LoVo (cell line): Measurements from ENCODE around the gene PTPN11.
"Not testable (repeated sequence)": the region's sequence is repeated elsewhere in the genome, so short reads cannot be mapped to it uniquely, and the experiment has no call there.

ENCODE experiments used
- DNase-seq: peaks from one replicate; pipeline ENCODE4 v3.0.0-alpha.2; 2016; ENCODE audit warnings: low spot score

PTPN11 gene

DNA sequence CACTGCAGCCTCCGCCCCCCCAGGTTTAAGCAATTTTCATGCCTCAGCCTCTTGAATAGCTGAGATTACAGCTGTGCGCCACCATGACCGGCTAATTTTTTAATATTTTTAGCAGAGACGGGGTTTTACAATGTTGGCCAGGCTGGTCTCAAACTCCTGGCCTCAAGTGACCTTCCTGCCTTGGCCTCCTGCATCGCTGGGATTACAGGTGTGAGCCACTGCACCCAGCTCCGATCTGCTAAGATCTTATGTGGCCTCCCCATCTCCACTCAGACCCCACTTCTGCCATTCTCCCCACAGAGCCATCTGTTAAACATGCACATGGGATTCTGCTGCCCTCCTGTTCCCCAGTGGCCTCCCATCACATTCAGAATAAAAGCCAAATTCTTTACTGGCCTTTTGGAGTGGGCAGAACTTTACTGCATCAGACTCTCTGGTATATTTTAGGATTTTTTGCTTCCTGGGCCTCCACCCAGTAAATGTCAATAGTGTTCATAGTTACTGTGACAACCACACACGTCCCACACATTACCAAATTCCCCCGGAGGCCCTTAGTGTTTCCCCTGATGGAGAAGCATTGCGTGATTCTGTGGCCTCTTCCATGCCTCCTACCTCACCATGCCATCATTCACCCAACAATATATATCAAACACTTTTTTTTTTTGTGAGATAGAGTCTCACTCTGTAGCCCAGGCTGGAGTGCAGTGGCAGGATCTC is 96.3 kb downstream of the PTPN11 start:
- no peak for DNase-seq

DNA sequence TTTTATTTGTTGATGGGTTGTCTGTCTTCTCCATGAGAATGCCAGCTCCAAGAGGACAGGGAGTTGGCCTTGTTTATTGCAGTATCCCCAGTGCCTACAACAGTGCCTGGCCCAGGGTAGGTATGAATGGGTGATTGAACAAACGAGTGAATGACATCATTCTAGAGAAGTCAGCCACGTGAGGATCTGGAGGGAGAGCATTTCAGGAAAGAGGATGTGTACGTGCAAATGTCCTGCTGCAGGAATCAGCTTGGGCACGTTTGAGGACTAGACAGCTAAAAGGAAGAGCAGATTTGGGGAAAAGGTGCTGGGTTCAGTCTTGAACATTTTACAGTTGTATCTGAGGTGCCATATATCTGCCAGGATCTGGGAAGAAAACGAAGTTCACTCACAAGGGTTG is 97.1 kb downstream of the PTPN11 start:
- DNase-seq: no peak

DNA sequence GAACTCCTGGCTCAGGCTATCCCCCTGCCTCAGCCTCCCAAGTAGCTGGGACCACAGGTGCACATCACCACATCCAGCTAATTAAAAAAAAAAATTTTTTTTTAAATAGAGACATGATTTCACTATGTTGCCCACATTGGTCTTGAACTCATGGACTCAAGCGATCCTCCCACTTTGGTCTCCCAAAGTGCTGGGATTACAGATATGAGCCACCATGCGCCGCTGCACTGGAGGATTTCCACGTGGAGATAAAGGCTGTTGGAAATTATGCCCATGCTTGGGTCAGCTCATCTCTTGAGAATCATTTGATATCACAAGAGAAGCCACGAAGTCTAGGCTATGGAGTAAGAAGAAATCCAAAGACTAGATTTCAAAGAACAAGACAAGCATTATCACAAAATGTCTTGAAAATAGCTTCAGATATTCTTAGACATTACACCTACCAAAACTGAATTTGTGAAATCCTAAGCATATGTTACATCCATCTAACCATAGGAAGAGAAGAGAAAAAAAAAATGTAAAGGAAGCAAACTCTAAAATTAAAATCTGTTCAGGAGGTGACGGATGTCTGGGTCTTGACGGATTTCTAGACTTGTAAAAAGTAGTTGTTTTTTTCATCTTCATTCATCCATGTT is 99.1 kb downstream of the PTPN11 start:
- DNase-seq: no peak

DNA sequence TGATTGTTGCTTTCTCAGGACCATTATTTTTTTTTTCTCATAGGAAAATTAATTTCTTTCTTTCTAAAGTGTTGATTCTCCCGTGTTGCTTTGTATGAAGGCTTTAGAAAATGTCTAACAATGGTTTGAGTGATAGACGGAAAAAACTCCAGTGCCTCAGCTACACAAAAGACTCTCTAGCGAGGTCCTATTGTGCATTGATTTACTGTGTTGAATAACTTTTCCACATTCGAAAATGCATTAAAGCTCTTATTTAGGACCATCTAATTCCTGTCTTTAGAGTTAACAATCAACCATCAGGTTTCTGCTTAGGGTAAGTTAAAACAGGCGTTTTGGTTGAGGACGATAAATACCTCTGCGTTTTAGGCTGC is 99.6 kb downstream of the PTPN11 start:
- DNase-seq: no peak

DNA sequence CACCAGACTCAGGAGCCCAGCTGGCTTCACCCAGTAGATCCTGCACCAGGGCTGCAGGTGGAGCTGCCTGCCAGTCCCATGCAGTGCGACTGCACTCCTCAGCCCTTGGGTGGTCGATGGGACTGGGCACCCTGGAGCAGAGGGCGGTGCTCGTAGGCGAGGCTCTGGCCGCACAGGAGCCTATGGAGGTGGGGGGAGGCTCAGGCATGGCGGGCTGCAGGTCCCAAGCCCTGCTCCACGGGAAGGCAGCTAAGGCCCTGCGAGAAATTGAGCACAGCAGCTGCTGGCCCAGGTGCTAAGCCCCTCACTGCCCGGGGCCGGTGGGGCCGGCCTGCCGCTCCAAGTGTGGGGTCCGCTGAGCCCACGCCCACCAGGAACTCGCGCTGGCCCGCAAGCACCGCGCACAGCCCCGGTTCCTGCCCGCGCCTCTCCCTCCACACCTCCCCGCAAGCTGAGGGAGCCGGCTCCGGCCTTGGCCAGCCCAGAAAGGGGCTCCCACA is 101.1 kb downstream of the PTPN11 start:
- not testable (repeated sequence) for DNase-seq

DNA sequence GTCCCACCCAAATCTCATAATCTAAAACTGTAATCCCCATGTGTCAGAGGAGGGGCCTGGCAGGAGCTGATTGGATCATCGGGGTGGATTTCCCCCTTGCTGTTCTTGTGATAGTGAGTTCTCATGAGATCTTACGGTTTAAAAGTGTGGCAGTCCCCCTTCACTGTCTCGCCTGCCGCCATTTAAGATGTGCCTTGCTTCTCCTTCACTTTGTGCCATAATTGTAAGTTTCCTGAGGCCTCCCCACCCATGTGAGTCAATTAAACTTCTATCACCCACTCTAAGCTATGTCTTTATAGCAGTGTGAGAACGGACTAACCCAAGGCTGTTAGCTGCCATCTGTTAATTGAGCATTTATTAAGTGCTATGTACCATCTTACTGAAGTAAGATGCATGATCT is 105.1 kb downstream of the PTPN11 start:
- no peak for DNase-seq

DNA sequence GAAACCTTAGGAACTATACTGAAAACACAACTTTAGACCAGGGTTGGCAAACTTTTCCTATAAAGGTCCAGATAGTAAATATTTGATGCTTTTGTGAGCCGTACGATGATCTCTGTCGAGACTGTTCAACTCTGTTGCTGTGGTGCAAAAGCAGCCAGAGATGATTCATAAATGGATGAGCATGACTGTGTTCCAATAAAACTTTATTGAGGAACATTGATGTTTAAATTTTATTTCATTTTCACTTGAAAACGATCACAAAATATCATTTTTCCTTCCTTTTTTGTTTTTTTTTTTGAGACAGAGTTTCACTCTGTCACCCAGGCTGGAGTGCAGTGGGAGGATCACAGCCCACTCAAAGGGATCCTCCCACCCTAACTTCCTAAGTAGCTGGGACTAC is 105.5 kb downstream of the PTPN11 start:
- no peak for DNase-seq

DNA sequence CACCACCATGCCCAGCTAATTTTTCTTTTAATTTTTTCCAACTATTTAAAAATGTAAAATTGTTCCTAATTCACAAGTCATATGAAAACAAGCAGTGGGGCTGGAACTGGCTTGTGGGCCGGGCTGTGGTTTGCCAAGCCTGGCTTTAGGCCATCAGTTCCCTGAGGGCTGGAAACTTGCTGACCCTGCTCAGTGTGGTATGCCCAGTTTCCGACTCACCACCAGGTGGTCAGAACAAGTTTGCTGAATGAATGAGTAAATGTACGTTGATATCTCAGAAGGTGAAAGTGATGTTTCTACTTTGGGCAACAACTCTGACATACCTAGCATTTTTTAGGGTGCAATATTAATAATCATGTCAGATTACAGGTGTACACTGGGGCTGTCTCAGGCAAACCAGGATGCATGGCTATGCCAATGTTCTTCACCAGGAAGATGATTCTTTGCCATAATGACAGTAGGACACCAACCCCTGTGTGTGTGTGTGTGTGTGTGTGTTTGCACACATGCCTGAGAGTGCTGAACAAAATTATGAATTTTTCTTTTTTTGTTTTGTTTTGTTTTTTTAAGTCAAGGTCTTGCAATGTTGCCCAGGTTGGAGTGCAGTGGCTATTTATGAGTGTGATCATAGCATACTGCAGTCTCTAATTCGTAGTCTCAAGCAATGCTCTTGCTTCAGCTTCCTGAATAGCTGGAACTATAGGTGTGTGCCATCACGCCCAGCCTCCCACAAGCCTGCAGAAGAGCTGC is 106.1 kb downstream of the PTPN11 start:
- peak; percentile 23 for DNase-seq

DNA sequence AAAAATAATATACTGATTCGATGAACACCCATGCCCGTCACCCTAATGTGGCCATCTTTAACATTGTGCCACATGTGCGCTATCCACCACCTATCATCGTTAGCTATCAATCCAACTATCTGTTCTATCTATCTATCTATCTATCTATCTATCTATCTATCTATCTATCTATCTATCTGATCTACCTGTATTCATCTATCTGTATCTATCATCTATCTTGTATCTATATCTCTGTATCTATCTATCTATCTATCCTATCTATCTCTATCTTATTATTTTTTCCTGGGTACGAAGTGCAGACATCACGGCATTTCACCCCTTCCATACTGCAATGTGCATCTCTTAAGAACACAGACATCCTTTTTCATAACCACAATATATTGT is 106.7 kb downstream of the PTPN11 start:
- DNase-seq: no peak

DNA sequence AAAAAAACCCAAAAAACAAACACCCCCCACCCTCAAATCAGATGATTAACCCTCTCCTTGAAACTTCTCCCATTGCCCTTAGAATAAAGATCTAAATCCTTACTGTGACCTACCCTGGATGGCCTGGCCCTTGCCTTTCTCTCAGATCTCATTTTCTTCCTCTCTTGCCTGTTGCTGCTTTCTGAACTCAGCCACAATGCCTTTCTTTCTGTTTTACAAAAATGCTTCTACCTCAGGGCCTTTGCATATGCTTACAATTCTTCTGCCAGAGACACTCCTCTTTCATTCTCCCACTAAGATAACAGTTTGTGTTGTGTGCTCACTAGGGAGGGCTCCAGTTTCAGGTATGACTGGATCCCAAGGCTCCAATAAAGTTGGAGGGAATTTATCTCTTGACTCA is 108.3 kb downstream of the PTPN11 start:
- DNase-seq: no peak

DNA sequence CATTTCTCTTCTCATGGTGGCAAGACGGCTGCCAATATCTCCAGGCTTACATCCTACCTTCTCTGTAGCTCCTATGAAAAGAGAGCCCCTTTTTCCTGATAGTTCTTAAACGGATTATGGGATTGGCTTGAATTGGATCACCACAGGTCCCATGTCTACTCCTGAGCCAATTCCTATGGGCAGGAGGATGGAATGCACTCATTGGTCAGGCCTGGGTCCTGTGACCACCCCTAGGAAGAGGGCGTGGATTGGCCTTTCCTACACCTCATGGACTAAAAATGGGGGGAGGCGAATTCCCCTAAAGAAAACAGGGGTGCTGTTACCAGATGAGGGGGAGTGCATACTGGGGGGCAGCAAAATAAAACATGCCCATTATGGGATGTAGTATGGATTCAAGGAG is 108.8 kb downstream of the PTPN11 start:
- no peak for DNase-seq

DNA sequence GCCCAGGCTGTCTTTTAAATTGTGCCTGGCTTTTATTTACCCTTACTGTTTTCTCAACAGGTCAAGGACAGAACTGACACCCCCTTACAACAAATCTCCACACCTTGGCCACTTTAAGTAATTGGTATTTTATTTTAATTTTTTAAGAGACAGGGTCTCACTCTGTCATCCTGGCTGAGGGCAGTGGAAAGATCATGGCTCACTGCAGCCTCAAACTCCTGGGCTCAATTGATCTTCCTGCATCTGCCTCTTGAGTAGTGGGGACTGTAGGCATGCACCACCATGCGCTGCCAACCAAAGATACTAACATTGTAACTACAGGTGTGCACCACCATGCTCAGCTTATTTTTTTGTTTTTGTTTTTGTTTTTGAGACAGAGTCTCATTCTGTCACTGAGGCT is 109.8 kb downstream of the PTPN11 start:
- DNase-seq: no peak

DNA sequence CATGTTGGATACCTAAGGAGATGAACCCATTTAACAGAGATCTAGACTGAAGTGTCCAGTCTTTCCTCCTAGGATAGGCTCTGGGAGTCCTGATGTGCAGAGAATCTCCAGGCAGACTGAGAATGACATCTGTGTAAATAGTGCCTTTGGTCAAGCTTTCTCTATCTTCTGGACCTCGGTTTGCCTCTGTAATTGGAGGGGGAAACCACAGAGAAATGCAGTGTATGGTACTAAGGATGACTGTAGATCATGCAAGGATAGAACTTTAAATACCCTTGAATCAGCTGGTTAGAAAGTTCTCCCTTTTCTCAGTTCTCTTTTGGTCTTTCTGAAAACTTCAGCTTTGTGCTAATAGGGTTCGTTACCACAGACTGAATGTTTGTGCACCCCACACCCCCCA is 112.2 kb downstream of the PTPN11 start:
- DNase-seq: no peak

DNA sequence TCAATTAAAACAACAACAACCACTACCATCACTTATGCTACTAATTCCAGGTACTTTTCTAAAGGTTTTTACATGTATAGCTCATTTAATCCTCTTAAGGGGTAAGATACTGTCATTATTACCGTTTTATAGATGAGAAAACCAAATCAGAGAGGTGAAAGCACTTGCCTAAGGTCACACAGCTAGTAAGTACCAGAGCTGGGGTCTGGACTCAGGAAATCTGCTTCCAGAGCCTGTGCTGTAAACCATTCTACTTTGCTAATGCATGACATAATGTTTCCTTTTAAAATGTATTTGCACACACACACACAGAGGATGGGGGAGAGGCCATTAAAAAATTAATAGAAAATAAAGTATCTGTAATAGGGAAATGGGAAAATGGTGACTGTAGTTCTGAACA is 113.4 kb downstream of the PTPN11 start:
- DNase-seq: no peak

DNA sequence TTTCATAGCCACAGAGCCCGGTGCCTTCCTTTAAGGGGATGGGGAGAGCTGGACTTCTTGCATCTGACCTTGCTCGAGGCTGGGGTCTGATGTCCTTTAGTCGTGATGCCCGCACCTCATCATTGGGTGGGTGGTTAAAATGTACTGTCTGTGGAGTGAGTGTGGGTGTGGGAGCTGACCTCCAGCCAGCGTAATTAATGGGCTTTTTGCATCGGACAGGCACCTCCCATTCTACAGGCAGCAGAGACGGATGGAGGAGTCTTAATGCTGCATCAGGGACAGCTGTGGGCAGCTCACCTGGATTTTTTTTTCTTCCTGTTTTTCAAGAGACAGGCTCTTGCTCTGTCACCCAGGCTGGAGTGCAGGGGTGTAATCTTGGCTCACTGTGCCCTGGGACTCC is 114.8 kb downstream of the PTPN11 start:
- DNase-seq: no peak

DNA sequence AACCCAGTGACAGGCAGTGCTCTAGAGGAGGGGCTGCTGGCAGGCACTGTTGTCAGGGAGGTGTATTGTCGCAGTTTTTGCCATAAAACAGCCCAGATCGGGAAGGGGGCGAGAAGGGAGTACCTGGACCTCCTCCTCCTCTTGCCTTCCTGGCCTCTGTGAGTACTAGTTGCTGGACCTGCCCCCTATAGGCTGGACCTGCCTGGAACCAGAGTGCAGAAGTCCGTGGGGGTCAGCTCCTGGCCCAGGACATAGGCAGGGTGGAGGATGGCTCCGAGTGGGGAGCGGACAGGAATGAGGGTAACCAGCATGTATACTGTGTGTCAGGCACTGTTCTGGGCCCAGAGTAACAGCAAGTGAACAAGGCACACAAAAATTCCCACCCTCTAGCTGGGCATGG is 116.3 kb downstream of the PTPN11 start:
- no peak for DNase-seq

DNA sequence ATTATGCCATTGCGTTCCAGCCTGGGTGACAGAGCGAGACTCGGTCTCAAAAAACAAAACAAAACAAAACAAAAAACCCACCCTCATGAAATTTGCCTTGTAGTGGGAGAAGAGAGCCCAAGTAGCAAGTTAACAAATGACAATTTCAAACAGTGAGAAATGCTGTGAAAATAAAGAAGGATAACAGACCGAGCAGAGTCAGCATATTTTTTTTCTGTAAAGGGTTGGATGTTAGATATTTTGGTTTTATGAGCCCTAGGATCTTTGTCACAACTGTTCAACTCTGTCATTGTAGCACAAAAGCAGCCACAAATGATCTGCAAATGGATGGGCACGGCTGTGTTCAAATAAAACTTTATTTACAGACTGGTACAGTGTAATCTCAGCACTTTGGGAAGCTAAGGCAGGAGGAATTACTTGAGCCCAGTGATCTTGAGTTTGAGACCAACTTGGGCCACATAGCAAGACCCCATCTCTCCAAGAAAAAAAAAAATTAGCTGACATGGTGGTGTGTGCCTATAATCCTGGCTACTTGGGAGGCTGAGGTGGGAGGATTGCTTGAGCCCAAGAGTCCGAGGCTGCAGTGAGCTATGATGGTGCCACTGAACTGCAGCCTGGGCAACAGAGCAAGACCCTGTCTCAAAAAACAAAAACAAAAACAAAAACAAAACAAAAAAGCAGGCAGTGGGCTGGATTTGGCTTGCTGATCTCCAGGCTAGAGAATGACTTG is 117.1 kb downstream of the PTPN11 start:
- DNase-seq: no peak

DNA sequence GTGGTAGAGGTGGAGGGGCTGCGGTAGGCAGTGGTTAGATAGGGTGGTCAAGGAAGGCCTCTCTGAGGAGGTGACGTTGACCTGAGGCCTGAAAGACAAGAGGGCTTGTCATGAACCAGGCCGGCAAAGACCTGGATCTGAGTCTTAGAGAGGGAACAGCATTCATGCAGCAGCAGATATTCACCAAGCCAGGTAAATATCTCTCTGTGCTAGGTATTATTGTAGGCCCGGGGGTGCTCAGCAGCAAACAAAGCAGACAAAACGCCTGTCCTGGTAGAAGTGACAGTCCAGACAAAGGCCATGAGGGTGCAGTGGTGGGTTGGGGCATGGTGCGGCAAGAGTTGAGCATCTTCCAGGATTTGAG is 117.6 kb downstream of the PTPN11 start:
- no peak for DNase-seq

DNA sequence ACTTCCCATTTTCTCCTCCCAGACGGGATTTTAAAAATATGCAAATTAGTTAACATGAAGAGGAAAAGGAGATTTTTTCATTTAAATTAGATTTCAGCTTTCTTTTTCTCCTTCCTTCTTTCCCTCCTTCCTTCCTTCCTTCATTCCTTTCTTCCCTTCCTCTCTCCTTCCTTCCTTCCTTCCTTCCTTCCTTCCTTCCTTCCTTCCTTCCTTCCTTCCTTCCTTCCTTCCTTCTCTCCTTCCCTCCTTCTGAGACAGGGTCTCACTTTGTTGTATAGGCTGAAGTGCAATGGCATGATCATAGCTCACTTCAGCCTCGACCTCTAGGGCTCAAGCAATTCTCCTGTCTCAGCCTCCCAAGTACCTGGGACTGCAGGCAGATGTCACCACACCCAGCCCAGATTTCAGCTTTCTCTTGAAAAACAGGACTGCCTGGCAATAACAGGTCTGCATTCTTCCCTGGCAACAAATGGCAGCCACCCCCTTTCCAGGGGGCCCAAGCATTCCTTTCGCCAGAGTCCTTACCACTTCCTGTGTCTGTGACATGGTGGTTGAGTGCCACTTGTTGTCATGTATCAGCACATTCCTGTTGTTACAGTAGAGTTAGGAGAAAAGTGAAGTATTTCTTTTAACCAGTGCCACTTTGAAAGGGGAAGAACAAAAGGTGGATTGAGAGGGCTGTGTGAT is 119.1 kb downstream of the PTPN11 start:
- DNase-seq: no peak

DNA sequence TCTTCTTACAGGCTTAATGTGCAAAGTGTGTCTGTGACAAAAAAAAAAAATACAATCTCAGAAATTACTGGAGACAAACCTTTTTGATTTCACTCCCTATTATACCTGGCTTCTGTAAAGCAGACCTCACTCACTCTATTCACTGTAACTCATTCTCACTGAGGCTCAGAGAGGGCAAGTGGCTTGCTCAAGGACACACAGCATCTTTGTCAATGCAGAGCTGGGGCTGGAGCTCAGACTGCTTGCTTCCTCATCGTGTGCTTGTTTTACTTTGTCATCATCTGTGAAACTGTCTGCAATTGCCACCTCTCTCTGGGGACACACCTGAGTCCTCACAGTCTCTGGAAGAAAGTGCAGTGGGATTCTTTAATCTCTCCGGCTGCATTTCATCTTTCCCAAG is 120.0 kb downstream of the PTPN11 start:
- DNase-seq: no peak

DNA sequence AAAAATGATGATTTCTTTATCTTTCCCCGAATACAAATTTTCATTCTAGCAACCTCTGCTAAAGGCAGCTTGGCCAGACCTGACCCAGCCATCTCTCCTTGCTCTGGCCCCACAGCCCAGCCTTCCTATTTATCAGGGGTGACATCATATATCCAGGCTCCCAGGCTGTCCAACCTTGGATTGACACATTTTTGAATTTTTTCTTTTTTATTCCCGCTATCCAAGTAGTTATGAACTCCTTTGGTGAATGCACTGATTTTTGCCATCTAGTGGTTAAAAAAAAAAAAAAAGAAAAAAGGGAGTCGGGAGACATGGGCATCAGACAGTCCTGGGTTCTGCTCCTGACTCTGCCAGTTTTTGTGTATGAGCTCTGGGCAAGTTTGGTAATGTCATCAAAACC is 120.5 kb downstream of the PTPN11 start:
- DNase-seq: no peak

DNA sequence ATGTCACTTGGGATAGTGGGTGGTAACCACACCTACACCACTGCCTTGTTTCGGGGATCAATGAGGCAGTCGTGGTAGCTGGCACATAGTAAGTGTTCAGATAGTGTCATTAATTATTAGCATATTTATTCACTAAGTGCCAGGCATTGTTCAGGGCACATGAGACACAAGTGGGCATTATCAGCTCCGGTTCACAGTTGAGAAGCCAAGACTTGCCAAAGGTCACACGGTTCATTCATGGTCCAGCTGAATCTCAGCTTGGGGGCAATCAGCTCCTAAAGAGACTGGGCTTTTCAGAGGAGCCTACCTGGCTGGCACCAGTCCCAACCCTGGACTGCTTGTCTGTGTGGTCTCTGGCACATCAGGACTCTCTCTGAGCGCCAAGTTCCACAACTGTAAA is 121.3 kb downstream of the PTPN11 start:
- DNase-seq: no peak
